MCF 10A (cell line): ENCODE results near the gene HS2ST1. TPM values are rescaled to one million over a fixed set of nuclear protein-coding genes. Genes with fewer than 3 reads are reported as not detected.
"Not testable (repeated sequence)": the region's sequence is repeated elsewhere in the genome, so short reads cannot be mapped to it uniquely, and the experiment has no call there.

Source experiments
- BruUV-seq: library from RNA; stranded (reverse); fragments of 400-500 nt; replicated peaks from 2 replicates; lab custom pipeline; 2021; lab: Mats Ljungman, UMichigan
- CTCF ChIA-PET: fragments of 300-600 bp; sonication (Branson Sonifier 250); formaldehyde crosslinking; extraction: SDS; loops from one replicate; lab custom pipeline; 2021; ENCODE audit warnings: antibody characterized with exemption, inconsistent platforms; lab: Yijun Ruan, JAX
- POLR2A ChIA-PET: fragments of 300-600, 350-650 bp; sonication (Branson Sonifier 250); formaldehyde crosslinking; extraction: SDS; loops from one replicate; lab custom pipeline; 2020; ENCODE audit warnings: antibody characterized with exemption, inconsistent platforms; lab: Yijun Ruan, JAX
- DNase-seq: peaks from one replicate; pipeline ENCODE4 v3.0.0-alpha.2; 2018; ENCODE audit not compliant: unreplicated experiment
- H3K27ac Mint-ChIP-seq: one replicate; pipeline ENCODE4 v1.8.0; 2022; ENCODE audit warnings: mild to moderate bottlenecking, low read depth, mixed read lengths; ENCODE audit not compliant: unreplicated experiment
- H3K27me3 Mint-ChIP-seq: one replicate; pipeline ENCODE4 v1.8.0; 2022; ENCODE audit warnings: mixed read lengths; ENCODE audit not compliant: insufficient read depth, unreplicated experiment
- H3K36me3 Mint-ChIP-seq: one replicate; pipeline ENCODE4 v1.8.0; 2022; ENCODE audit warnings: mild to moderate bottlenecking, moderate library complexity, mixed read lengths; ENCODE audit not compliant: insufficient read depth, unreplicated experiment
- H3K4me1 Mint-ChIP-seq: one replicate; pipeline ENCODE4 v1.8.0; 2022; ENCODE audit warnings: mixed read lengths; ENCODE audit not compliant: insufficient read depth, unreplicated experiment
- H3K4me3 Mint-ChIP-seq: one replicate; pipeline ENCODE4 v1.8.0; 2022; ENCODE audit warnings: mild to moderate bottlenecking, moderate library complexity, mixed read lengths; ENCODE audit not compliant: unreplicated experiment
- H3K9me3 Mint-ChIP-seq: one replicate; pipeline ENCODE4 v1.8.0; 2022; ENCODE audit warnings: mixed read lengths; ENCODE audit not compliant: unreplicated experiment
- CTCF ChIP-seq: fragments of 200-600 bp; IDR thresholded peaks from one replicate; pipeline ENCODE4 v1.8.0; 2022; ENCODE audit warnings: antibody characterized with exemption, mild to moderate bottlenecking; ENCODE audit not compliant: unreplicated experiment
- intact Hi-C: fragments of 100-400 bp; cut with micrococcal nuclease; formaldehyde crosslinking; loops from 2 replicates; pipeline ENCODE4 v1.14.1; 2022
- total RNA-seq: library from RNA; stranded (reverse); gene quantifications from 2 replicates; pipeline ENCODE4 v1.2.3, GENCODE V29; 2022

The HS2ST1 gene
- total RNA-seq, 1 experiment from 2014 or later = 20.4 TPM

- ChIA-PET POLR2A (no interaction called here), CTCF (interaction anchor here (0.5 to 0.8 kb wide), 3 partner anchors 61 to 276 kb away, joined by 3 read pairs; no protein-coding TSS in a partner anchor)
- H3K27ac Mint-ChIP-seq = no peak overlapping the region
- H3K27me3 Mint-ChIP-seq = no peaks in the 10 kb centered on the region
- no TSS peak for BruUV-seq
- H3K36me3 Mint-ChIP-seq = no peaks in the 10 kb centered on the region
- intact Hi-C loops = no loop called here
- peaks cover 4% of the 10 kb centered on the region for H3K4me1 Mint-ChIP-seq
- DNase-seq = no peak
- H3K9me3 Mint-ChIP-seq = no peaks in the 10 kb centered on the region
- TF ChIP-seq CTCF = no peak
- no peak overlapping the region for H3K4me3 Mint-ChIP-seq
Measured at GRCh38 chr1:87023326-87023725, 108.9 kb downstream of the HS2ST1 start.

GRCh38 chr1:87024936-87025540 lies 110.6 kb downstream of the HS2ST1 start:
- DNase-seq = peak; percentile 54
- TF ChIP-seq CTCF = peak; percentile 47
- intact Hi-C loops = loop anchor here (2.0 kb wide), 2 partner anchors 192 to 244 kb away; no protein-coding TSS in a partner anchor
- Mint-ChIP-seq H3K27ac (no peak overlapping the region), H3K36me3 (no peaks in the 10 kb centered on the region), H3K27me3 (no peaks in the 10 kb centered on the region), H3K9me3 (no peaks in the 10 kb centered on the region), H3K4me3 (no peak overlapping the region), H3K4me1 (peaks cover 4% of the 10 kb centered on the region)
- ChIA-PET CTCF (interaction anchor here (0.5 to 1.4 kb wide), 13 partner anchors 9 to 1282 kb away, joined by 3 to 9 read pairs (median 3); no protein-coding TSS in a partner anchor), POLR2A (interaction anchor here (1.0 kb wide), 1 partner anchor 21 kb away, joined by 3 read pairs; no protein-coding TSS in a partner anchor)
- no TSS peak for BruUV-seq

- H3K4me1 Mint-ChIP-seq, BruUV-seq, H3K27me3 Mint-ChIP-seq, H3K9me3 Mint-ChIP-seq, H3K36me3 Mint-ChIP-seq, H3K27ac Mint-ChIP-seq, CTCF ChIA-PET, intact Hi-C loops, POLR2A ChIA-PET, H3K4me3 Mint-ChIP-seq, DNase-seq: not testable (repeated sequence)
Measured at GRCh38 chr1:87027561-87027960, 113.1 kb downstream of the HS2ST1 start.

- DNase-seq = no peak
- H3K4me3 Mint-ChIP-seq = no peak overlapping the region
- no TSS peak for BruUV-seq
- no peak for TF ChIP-seq CTCF
- H3K27ac Mint-ChIP-seq = no peak overlapping the region
- H3K9me3 Mint-ChIP-seq = no peaks in the 10 kb centered on the region
- POLR2A ChIA-PET = no interaction called here
- peaks cover 4% of the 10 kb centered on the region for H3K4me1 Mint-ChIP-seq
- CTCF ChIA-PET = no interaction called here
- H3K27me3 Mint-ChIP-seq = no peaks in the 10 kb centered on the region
- intact Hi-C loops = no loop called here
- H3K36me3 Mint-ChIP-seq = no peaks in the 10 kb centered on the region
Measured at GRCh38 chr1:87028576-87028975, 114.1 kb downstream of the HS2ST1 start.
